ENCODE measurements around the gene EDC4. TPM values are rescaled to one million over a fixed set of nuclear protein-coding genes. Genes with fewer than 3 reads are reported as not detected.

EDC4 gene
- total and polyA plus RNA-seq, 2 of the 13 experiments (the other 11 are each of a cell fraction or from before 2014, with no cell fraction given), result 51.4 to 59.1 TPM

DNA sequence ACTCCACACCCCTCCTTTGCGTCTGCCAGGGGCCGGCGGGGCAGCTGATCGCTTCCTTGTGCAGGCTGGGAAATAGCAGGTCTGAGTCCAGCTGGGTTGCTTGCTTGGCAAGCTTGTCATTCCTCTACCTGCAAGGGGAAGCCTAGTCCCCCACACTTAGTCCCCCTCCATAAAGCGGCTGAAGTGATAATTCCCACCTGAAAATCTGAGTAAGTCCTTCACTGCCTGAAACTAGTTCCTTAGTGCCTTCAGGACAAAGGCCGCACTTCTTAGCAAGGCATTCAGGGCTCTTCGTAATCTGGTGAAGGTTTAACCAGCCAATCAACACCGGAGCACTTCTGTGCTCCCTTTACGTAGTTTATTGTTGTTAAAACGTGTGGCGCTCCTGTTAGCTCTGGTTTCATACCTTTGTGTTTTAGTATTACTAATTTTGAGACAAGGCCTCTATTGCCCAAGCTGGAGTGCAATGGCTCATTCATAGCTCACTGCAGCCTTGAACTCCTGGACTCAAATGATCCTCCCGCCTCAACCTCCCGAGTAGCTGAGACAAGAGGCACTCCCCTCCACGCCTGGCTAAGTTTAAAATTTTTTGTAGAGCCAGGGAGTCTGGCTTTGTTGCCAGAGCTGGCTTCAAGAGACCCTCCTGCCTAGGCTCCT lies 21.0 kb downstream of the EDC4 start (continued):
- TF ChIP-seq, protein P1, sequence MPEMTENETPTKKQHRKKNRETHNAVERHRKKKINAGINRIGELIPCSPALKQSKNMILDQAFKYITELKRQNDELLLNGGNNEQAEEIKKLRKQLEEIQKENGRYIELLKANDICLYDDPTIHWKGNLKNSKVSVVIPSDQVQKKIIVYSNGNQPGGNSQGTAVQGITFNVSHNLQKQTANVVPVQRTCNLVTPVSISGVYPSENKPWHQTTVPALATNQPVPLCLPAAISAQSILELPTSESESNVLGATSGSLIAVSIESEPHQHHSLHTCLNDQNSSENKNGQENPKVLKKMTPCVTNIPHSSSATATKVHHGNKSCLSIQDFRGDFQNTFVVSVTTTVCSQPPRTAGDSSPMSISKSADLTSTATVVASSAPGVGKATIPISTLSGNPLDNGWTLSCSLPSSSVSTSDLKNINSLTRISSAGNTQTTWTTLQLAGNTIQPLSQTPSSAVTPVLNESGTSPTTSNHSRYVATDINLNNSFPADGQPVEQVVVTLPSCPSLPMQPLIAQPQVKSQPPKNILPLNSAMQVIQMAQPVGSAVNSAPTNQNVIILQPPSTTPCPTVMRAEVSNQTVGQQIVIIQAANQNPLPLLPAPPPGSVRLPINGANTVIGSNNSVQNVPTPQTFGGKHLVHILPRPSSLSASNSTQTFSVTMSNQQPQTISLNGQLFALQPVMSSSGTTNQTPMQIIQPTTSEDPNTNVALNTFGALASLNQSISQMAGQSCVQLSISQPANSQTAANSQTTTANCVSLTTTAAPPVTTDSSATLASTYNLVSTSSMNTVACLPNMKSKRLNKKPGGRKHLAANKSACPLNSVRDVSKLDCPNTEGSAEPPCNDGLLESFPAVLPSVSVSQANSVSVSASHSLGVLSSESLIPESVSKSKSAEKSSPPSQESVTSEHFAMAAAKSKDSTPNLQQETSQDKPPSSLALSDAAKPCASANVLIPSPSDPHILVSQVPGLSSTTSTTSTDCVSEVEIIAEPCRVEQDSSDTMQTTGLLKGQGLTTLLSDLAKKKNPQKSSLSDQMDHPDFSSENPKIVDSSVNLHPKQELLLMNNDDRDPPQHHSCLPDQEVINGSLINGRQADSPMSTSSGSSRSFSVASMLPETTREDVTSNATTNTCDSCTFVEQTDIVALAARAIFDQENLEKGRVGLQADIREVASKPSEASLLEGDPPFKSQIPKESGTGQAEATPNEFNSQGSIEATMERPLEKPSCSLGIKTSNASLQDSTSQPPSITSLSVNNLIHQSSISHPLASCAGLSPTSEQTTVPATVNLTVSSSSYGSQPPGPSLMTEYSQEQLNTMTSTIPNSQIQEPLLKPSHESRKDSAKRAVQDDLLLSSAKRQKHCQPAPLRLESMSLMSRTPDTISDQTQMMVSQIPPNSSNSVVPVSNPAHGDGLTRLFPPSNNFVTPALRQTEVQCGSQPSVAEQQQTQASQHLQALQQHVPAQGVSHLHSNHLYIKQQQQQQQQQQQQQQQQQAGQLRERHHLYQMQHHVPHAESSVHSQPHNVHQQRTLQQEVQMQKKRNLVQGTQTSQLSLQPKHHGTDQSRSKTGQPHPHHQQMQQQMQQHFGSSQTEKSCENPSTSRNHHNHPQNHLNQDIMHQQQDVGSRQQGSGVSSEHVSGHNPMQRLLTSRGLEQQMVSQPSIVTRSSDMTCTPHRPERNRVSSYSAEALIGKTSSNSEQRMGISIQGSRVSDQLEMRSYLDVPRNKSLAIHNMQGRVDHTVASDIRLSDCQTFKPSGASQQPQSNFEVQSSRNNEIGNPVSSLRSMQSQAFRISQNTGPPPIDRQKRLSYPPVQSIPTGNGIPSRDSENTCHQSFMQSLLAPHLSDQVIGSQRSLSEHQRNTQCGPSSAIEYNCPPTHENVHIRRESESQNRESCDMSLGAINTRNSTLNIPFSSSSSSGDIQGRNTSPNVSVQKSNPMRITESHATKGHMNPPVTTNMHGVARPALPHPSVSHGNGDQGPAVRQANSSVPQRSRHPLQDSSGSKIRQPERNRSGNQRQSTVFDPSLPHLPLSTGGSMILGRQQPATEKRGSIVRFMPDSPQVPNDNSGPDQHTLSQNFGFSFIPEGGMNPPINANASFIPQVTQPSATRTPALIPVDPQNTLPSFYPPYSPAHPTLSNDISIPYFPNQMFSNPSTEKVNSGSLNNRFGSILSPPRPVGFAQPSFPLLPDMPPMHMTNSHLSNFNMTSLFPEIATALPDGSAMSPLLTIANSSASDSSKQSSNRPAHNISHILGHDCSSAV (CRISPR knock-in tag; IDR thresholded peaks at IDR 0.05; ENCODE audit: borderline replicate concordance), result no peak
- TF ChIP-seq ZNF781 (CRISPR knock-in tag; IDR thresholded peaks at IDR 0.05; ENCODE audit: borderline replicate concordance, not compliant biosample characterization) (peak; percentile 33), NAIF1 (CRISPR knock-in tag; IDR thresholded peaks at IDR 0.05; ENCODE audit: borderline replicate concordance) (no peak), ZNF138 (CRISPR knock-in tag; IDR thresholded peaks at IDR 0.05; ENCODE audit: low read depth) (no peak), ZFP82 (CRISPR knock-in tag; IDR thresholded peaks at IDR 0.05; ENCODE audit: borderline replicate concordance) (no peak), ZNF263 (CRISPR knock-in tag; IDR thresholded peaks at IDR 0.05) (0 out of 2 replicates have a peak, but pooled peaks have one; percentile 7), ZNF326 (CRISPR knock-in tag; IDR thresholded peaks at IDR 0.05; ENCODE audit: borderline replicate concordance) (no peak)
- TF ChIP-seq, protein P2, sequence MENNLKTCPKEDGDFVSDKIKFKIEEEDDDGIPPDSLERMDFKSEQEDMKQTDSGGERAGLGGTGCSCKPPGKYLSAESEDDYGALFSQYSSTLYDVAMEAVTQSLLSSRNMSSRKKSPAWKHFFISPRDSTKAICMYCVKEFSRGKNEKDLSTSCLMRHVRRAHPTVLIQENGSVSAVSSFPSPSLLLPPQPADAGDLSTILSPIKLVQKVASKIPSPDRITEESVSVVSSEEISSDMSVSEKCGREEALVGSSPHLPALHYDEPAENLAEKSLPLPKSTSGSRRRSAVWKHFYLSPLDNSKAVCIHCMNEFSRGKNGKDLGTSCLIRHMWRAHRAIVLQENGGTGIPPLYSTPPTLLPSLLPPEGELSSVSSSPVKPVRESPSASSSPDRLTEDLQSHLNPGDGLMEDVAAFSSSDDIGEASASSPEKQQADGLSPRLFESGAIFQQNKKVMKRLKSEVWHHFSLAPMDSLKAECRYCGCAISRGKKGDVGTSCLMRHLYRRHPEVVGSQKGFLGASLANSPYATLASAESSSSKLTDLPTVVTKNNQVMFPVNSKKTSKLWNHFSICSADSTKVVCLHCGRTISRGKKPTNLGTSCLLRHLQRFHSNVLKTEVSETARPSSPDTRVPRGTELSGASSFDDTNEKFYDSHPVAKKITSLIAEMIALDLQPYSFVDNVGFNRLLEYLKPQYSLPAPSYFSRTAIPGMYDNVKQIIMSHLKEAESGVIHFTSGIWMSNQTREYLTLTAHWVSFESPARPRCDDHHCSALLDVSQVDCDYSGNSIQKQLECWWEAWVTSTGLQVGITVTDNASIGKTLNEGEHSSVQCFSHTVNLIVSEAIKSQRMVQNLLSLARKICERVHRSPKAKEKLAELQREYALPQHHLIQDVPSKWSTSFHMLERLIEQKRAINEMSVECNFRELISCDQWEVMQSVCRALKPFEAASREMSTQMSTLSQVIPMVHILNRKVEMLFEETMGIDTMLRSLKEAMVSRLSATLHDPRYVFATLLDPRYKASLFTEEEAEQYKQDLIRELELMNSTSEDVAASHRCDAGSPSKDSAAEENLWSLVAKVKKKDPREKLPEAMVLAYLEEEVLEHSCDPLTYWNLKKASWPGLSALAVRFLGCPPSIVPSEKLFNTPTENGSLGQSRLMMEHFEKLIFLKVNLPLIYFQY (CRISPR knock-in tag; IDR thresholded peaks at IDR 0.05; ENCODE audit: borderline replicate concordance), result no peak
- TF ChIP-seq, protein P3, sequence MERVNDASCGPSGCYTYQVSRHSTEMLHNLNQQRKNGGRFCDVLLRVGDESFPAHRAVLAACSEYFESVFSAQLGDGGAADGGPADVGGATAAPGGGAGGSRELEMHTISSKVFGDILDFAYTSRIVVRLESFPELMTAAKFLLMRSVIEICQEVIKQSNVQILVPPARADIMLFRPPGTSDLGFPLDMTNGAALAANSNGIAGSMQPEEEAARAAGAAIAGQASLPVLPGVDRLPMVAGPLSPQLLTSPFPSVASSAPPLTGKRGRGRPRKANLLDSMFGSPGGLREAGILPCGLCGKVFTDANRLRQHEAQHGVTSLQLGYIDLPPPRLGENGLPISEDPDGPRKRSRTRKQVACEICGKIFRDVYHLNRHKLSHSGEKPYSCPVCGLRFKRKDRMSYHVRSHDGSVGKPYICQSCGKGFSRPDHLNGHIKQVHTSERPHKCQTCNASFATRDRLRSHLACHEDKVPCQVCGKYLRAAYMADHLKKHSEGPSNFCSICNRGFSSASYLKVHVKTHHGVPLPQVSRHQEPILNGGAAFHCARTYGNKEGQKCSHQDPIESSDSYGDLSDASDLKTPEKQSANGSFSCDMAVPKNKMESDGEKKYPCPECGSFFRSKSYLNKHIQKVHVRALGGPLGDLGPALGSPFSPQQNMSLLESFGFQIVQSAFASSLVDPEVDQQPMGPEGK (CRISPR knock-in tag; IDR thresholded peaks at IDR 0.05), result no peak
- TF ChIP-seq, protein P4, sequence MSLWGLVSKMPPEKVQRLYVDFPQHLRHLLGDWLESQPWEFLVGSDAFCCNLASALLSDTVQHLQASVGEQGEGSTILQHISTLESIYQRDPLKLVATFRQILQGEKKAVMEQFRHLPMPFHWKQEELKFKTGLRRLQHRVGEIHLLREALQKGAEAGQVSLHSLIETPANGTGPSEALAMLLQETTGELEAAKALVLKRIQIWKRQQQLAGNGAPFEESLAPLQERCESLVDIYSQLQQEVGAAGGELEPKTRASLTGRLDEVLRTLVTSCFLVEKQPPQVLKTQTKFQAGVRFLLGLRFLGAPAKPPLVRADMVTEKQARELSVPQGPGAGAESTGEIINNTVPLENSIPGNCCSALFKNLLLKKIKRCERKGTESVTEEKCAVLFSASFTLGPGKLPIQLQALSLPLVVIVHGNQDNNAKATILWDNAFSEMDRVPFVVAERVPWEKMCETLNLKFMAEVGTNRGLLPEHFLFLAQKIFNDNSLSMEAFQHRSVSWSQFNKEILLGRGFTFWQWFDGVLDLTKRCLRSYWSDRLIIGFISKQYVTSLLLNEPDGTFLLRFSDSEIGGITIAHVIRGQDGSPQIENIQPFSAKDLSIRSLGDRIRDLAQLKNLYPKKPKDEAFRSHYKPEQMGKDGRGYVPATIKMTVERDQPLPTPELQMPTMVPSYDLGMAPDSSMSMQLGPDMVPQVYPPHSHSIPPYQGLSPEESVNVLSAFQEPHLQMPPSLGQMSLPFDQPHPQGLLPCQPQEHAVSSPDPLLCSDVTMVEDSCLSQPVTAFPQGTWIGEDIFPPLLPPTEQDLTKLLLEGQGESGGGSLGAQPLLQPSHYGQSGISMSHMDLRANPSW (CRISPR knock-in tag; IDR thresholded peaks at IDR 0.05; ENCODE audit: borderline replicate concordance), result no peak
